CD4-positive, alpha-beta T cell (primary cell): Measurements from ENCODE around the gene PYDC1. TPM values are rescaled to one million over a fixed set of nuclear protein-coding genes. Genes with fewer than 3 reads are reported as not detected.
"Not testable (repeated sequence)": the region's sequence is repeated elsewhere in the genome, so short reads cannot be mapped to it uniquely, and the experiment has no call there.

Experiments used
- ATAC-seq: fragments of 200-7000 bp; cut with Tn5 transposase; one replicate; pipeline ENCODE4 v1.10.0; 2022; ENCODE audit warnings: mild to moderate bottlenecking; ENCODE audit not compliant: poor library complexity
- CTCF ChIA-PET: fragments of 350-600 bp; sonication (Branson Sonifier 250); formaldehyde crosslinking; loops from one replicate; lab custom pipeline; 2021; ENCODE audit warnings: antibody characterized with exemption, inconsistent platforms; lab: Charles Lee
- POLR2A ChIA-PET: fragments of 350-600 bp; sonication (Branson Sonifier 250); formaldehyde crosslinking; loops from one replicate; lab custom pipeline; 2021; ENCODE audit warnings: antibody characterized with exemption, inconsistent platforms; lab: Charles Lee
- DNase-seq, 14 experiments: peaks; one replicate each; pipeline ENCODE4 v3.0.0-alpha.2; 2013 to 2020; ENCODE audit warnings: mixed read lengths in 2 of 14
- H3K27ac ChIP-seq, 2 donors: one replicate each; pipeline versions ENCODE4 v1.5.1 to v1.7.0; 2013; ENCODE audit warnings: low read length in 2 of 2, low read depth in 1 of 2, mild to moderate bottlenecking in 1 of 2
- H3K27me3 ChIP-seq, 2 experiments: 1 replicate in 1 of 2; 2 replicates in 1 of 2; pipeline versions ENCODE4 v1.6.1 to v1.7.0; 2013; ENCODE audit warnings: low read length in 2 of 2, control low read depth in 1 of 2, mild to moderate bottlenecking in 1 of 2, moderate library complexity in 1 of 2; ENCODE audit not compliant: insufficient read depth in 2 of 2, control insufficient read depth in 1 of 2
- H3K36me3 ChIP-seq: one replicate; pipeline ENCODE4 v1.6.1; 2013; ENCODE audit warnings: low read length, control low read depth; ENCODE audit not compliant: insufficient read depth
- H3K4me1 ChIP-seq: one replicate; pipeline ENCODE4 v1.6.1; 2013; ENCODE audit warnings: low read length, control low read depth; ENCODE audit not compliant: insufficient read depth
- H3K4me3 ChIP-seq: one replicate; pipeline ENCODE4 v1.5.1; 2013; ENCODE audit warnings: mild to moderate bottlenecking, low read length, moderate library complexity
- H3K9me3 ChIP-seq, 2 experiments: 1 replicate in 1 of 2; 2 replicates in 1 of 2; pipeline versions ENCODE4 v1.6.1 to v1.7.0; 2013; ENCODE audit warnings: low read length in 2 of 2, mild to moderate bottlenecking in 2 of 2, control low read depth in 1 of 2, moderate library complexity in 1 of 2; ENCODE audit not compliant: control insufficient read depth in 1 of 2, insufficient read depth in 1 of 2
- H3K27ac Mint-ChIP-seq: one replicate; pipeline ENCODE4 v1.8.0; 2020; ENCODE audit warnings: mixed read lengths
- H3K27me3 Mint-ChIP-seq: one replicate; pipeline ENCODE4 v1.8.0; 2021; ENCODE audit warnings: mixed read lengths
- H3K36me3 Mint-ChIP-seq: one replicate; pipeline ENCODE4 v1.8.0; 2021; ENCODE audit warnings: low read depth, mixed read lengths
- H3K4me1 Mint-ChIP-seq: one replicate; pipeline ENCODE4 v1.8.0; 2021; ENCODE audit warnings: low read depth, mixed read lengths
- H3K4me3 Mint-ChIP-seq: one replicate; pipeline ENCODE4 v1.8.0; 2020; ENCODE audit warnings: mild to moderate bottlenecking, mixed read lengths
- H3K9me3 Mint-ChIP-seq: one replicate; pipeline ENCODE4 v1.8.0; 2020; ENCODE audit warnings: mixed read lengths
- CTCF ChIP-seq: fragments of 200-600 bp; IDR thresholded peaks from one replicate; pipeline ENCODE4 v1.8.0; 2022; ENCODE audit warnings: antibody characterized with exemption, mild to moderate bottlenecking
- intact Hi-C, 2 experiments: fragments of 100-400 bp; cut with DNase I in 1 of 2; cut with micrococcal nuclease in 1 of 2; formaldehyde crosslinking; loops; one replicate each; pipeline versions ENCODE4 v1.15.1 to v1.9.0; 2023 to 2025; cut with DNase I, micrococcal nuclease
- total RNA-seq, 174 experiments: library from RNA in 2 of 174; stranded (reverse) in 2 of 174; gene quantifications; one replicate each; pipeline ENCODE4 v1.2.3 and lab custom pipeline; 2021 to 2026

PYDC1 gene
- total RNA-seq, 2 experiments from 2014 or later: not detected

GRCh38 chr16:31199430-31200041, 17.4 kb downstream of the PYDC1 start:
- H3K27ac Mint-ChIP-seq: peak overlapping the region; percentile 90
- Histone ChIP-seq H3K27ac (no peak overlapping the region), H3K36me3 (peaks cover 29% of the 10 kb centered on the region), H3K4me1 (peaks cover 45% of the 10 kb centered on the region), H3K4me3 (no peak overlapping the region), H3K9me3 (no peaks in the 10 kb centered on the region), H3K27me3 (no peaks in the 10 kb centered on the region)
- H3K4me3 Mint-ChIP-seq: peak overlapping the region; percentile 77
- POLR2A ChIA-PET: interaction anchor here (1.0 to 8.6 kb wide), 5 partner anchors 9 to 82 kb away, joined by 4 to 119 read pairs (median 30); partner anchors contain the start of genes FUS and KAT8
- no peaks in the 10 kb centered on the region for H3K27me3 Mint-ChIP-seq
- ATAC-seq: no peak
- no peaks in the 10 kb centered on the region for H3K9me3 Mint-ChIP-seq
- TF ChIP-seq CTCF: no peak
- no peak for DNase-seq
- CTCF ChIA-PET: no interaction called here
- intact Hi-C loops: loop anchor here (2.0 to 10.0 kb wide), 5 partner anchors 19 to 675 kb away; partner anchors contain the start of genes ZNF843 (in 2 of the 2), FUS (in 1 of the 2) and ZNF267 (in 1 of the 2)
- peaks cover 68% of the 10 kb centered on the region for H3K4me1 Mint-ChIP-seq
- peaks cover 62% of the 10 kb centered on the region for H3K36me3 Mint-ChIP-seq

- H3K4me1 ChIP-seq: peaks cover 50% of the 10 kb centered on the region
- Mint-ChIP-seq H3K36me3 (peaks cover 74% of the 10 kb centered on the region), H3K4me1 (peaks cover 73% of the 10 kb centered on the region), H3K9me3 (no peaks in the 10 kb centered on the region), H3K27me3 (no peaks in the 10 kb centered on the region), H3K4me3 (peak overlapping the region; percentile 44), H3K27ac (peak overlapping the region; percentile 90)
- H3K4me3 ChIP-seq: no peak overlapping the region
- H3K27ac ChIP-seq: no peak overlapping the region
- intact Hi-C loops: no loop called here
- ATAC-seq: no peak
- H3K9me3 ChIP-seq: no peaks in the 10 kb centered on the region
- peaks cover 41% of the 10 kb centered on the region for H3K36me3 ChIP-seq
- no peak for TF ChIP-seq CTCF
- no peaks in the 10 kb centered on the region for H3K27me3 ChIP-seq
- no peak for DNase-seq
- ChIA-PET POLR2A (interaction anchor here (1.0 to 8.6 kb wide), 5 partner anchors 14 to 81 kb away, joined by 4 to 89 read pairs (median 4); partner anchors contain the start of genes FUS and KAT8), CTCF (no interaction called here)
Observed at GRCh38 chr16:31198207-31198882, 18.6 kb downstream of the PYDC1 start.

- peaks cover 71% of the 10 kb centered on the region for H3K4me1 Mint-ChIP-seq
- Histone ChIP-seq H3K4me3 (no peak overlapping the region), H3K36me3 (peaks cover 60% of the 10 kb centered on the region), H3K27ac (no peak overlapping the region), H3K9me3 (no peaks in the 10 kb centered on the region), H3K27me3 (no peaks in the 10 kb centered on the region), H3K4me1 (peaks cover 37% of the 10 kb centered on the region)
- POLR2A ChIA-PET: interaction anchor here (2.0 to 8.6 kb wide), 3 partner anchors 12 to 19 kb away, joined by 8 to 89 read pairs (median 29); partner anchors contain the start of gene FUS
- ATAC-seq (no peak), DNase-seq (no peak)
- intact Hi-C loops: no loop called here
- H3K27ac Mint-ChIP-seq: peak overlapping the region; percentile 70
- TF ChIP-seq CTCF: no peak
- H3K9me3 Mint-ChIP-seq: no peaks in the 10 kb centered on the region
- H3K27me3 Mint-ChIP-seq: no peaks in the 10 kb centered on the region
- no peak overlapping the region for H3K4me3 Mint-ChIP-seq
- peaks cover 86% of the 10 kb centered on the region for H3K36me3 Mint-ChIP-seq
- CTCF ChIA-PET: no interaction called here
Observed at GRCh38 chr16:31196324-31197088, 20.4 kb downstream of the PYDC1 start.

GRCh38 chr16:31195861-31196260, 21.1 kb downstream of the PYDC1 start:
- H3K4me1 Mint-ChIP-seq: peaks cover 71% of the 10 kb centered on the region
- H3K9me3 Mint-ChIP-seq, H3K27ac ChIP-seq, ATAC-seq, H3K9me3 ChIP-seq, H3K27me3 ChIP-seq, DNase-seq, H3K4me3 ChIP-seq, H3K4me3 Mint-ChIP-seq, CTCF ChIA-PET, H3K27me3 Mint-ChIP-seq: not testable (repeated sequence)
- POLR2A ChIA-PET: interaction anchor here (2.0 to 8.6 kb wide), 3 partner anchors 11 to 19 kb away, joined by 8 to 89 read pairs (median 29); partner anchors contain the start of gene FUS
- Histone ChIP-seq H3K4me1 (peaks cover 31% of the 10 kb centered on the region), H3K36me3 (peaks cover 66% of the 10 kb centered on the region)
- peaks cover 89% of the 10 kb centered on the region for H3K36me3 Mint-ChIP-seq
- intact Hi-C loops: loop anchor here in 1 of 2 experiments (2.0 kb wide), 1 partner anchor 15 kb away; the partner anchor contains the start of gene FUS
- H3K27ac Mint-ChIP-seq: peak overlapping the region; percentile 33
